NT2/D1 (cell line): ENCODE measurements around the gene DDX24.

Source experiments
- YY1 ChIP-seq: IDR thresholded peaks from 2 replicates; pipeline ENCODE4 v1.6.1; 2011; ENCODE audit not compliant: insufficient read length, insufficient read depth
- ZNF274 ChIP-seq: IDR thresholded peaks from 2 replicates; pipeline ENCODE4 v1.6.1; 2011; ENCODE audit warnings: mild to moderate bottlenecking, low read depth, low read length

GRCh38 chr14:94098326-94098992 is 17.5 kb upstream of the DDX24 start:
- TF ChIP-seq ZNF274 (no peak), YY1 (no peak)
